ENCODE results near the gene ARHGEF7. TPM values are rescaled to one million over a fixed set of nuclear protein-coding genes. Genes with fewer than 3 reads are reported as not detected.
A peak's percentile ranks its signal among the peaks of the same experiment; 100 is the strongest.

Gene ARHGEF7
- total RNA-seq, 2 donors from 2014 or later: 49.5 to 53.5 TPM

GRCh38 chr13:111248822-111249221 lies 133.7 kb downstream of the ARHGEF7 start:
- H3K4me1 ChIP-seq (ENCODE audit: control insufficient read depth, insufficient read depth, low read length): peaks cover 13% of the 10 kb centered on the region
- no peaks in the 10 kb centered on the region for H3K9me3 ChIP-seq (ENCODE audit: control insufficient read depth, low read length)
- no peak overlapping the region for H3K4me3 ChIP-seq (ENCODE audit: low read length)
- H3K4me1 Mint-ChIP-seq: peaks cover 20% of the 10 kb centered on the region
- H3K9ac ChIP-seq (ENCODE audit: extremely low read depth, low read length, poor library complexity, severe bottlenecking): no peak overlapping the region
- H3K36me3 Mint-ChIP-seq (ENCODE audit: low read depth): peaks cover 52% of the 10 kb centered on the region
- H3K36me3 ChIP-seq (ENCODE audit: control insufficient read depth, insufficient read depth, low read length): peaks cover 40% of the 10 kb centered on the region
- H3K27ac Mint-ChIP-seq: no peak overlapping the region
- 90 to 93% methylated on average over 2 to 3 of the region's 3 CpGs for WGBS, 2 experiments (ENCODE audit: insufficient coverage in 1 of 2, insufficient read length in 1 of 2)
- DNase-seq: no peak
- H3K9me3 Mint-ChIP-seq: no peaks in the 10 kb centered on the region
- no peak overlapping the region for H3K27ac ChIP-seq (ENCODE audit: low read depth, low read length)
- H3K27me3 ChIP-seq (ENCODE audit: control insufficient read depth, insufficient read depth, low read length, poor library complexity, severe bottlenecking): no peaks in the 10 kb centered on the region
- no peak overlapping the region for H3K4me3 Mint-ChIP-seq
- H3K27me3 Mint-ChIP-seq (ENCODE audit: insufficient read depth): no peaks in the 10 kb centered on the region
- TF ChIP-seq, protein P1, sequence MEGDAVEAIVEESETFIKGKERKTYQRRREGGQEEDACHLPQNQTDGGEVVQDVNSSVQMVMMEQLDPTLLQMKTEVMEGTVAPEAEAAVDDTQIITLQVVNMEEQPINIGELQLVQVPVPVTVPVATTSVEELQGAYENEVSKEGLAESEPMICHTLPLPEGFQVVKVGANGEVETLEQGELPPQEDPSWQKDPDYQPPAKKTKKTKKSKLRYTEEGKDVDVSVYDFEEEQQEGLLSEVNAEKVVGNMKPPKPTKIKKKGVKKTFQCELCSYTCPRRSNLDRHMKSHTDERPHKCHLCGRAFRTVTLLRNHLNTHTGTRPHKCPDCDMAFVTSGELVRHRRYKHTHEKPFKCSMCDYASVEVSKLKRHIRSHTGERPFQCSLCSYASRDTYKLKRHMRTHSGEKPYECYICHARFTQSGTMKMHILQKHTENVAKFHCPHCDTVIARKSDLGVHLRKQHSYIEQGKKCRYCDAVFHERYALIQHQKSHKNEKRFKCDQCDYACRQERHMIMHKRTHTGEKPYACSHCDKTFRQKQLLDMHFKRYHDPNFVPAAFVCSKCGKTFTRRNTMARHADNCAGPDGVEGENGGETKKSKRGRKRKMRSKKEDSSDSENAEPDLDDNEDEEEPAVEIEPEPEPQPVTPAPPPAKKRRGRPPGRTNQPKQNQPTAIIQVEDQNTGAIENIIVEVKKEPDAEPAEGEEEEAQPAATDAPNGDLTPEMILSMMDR (conservative IDR thresholded peaks at IDR 0.05): no peak

- Mint-ChIP-seq H3K36me3 (ENCODE audit: low read depth) (peaks cover 46% of the 10 kb centered on the region), H3K4me3 (no peak overlapping the region), H3K4me1 (peaks cover 20% of the 10 kb centered on the region), H3K9me3 (no peaks in the 10 kb centered on the region), H3K27me3 (ENCODE audit: insufficient read depth) (no peaks in the 10 kb centered on the region), H3K27ac (peak overlapping the region; percentile 27)
- Histone ChIP-seq H3K27ac (ENCODE audit: low read depth, low read length) (peak overlapping the region; percentile 61), H3K27me3 (ENCODE audit: control insufficient read depth, insufficient read depth, low read length, poor library complexity, severe bottlenecking) (no peaks in the 10 kb centered on the region), H3K9me3 (ENCODE audit: control insufficient read depth, low read length) (no peaks in the 10 kb centered on the region), H3K4me1 (ENCODE audit: control insufficient read depth, insufficient read depth, low read length) (peaks cover 13% of the 10 kb centered on the region), H3K9ac (ENCODE audit: extremely low read depth, low read length, poor library complexity, severe bottlenecking) (no peak overlapping the region), H3K36me3 (ENCODE audit: control insufficient read depth, insufficient read depth, low read length) (peaks cover 31% of the 10 kb centered on the region), H3K4me3 (ENCODE audit: low read length) (no peak overlapping the region)
- no peak for DNase-seq
- 94 to 96% methylated on average over 9 to 12 of the region's 12 CpGs for WGBS, 2 experiments (ENCODE audit: insufficient coverage in 1 of 2, insufficient read length in 1 of 2)
- TF ChIP-seq, protein P1 (conservative IDR thresholded peaks at IDR 0.05): no peak
Observed at GRCh38 chr13:111249637-111250360, 134.7 kb downstream of the ARHGEF7 start.

- peaks cover 36% of the 10 kb centered on the region for H3K36me3 Mint-ChIP-seq (ENCODE audit: low read depth)
- Histone ChIP-seq H3K27me3 (ENCODE audit: control insufficient read depth, insufficient read depth, low read length, poor library complexity, severe bottlenecking) (no peaks in the 10 kb centered on the region), H3K9ac (ENCODE audit: extremely low read depth, low read length, poor library complexity, severe bottlenecking) (no peak overlapping the region), H3K36me3 (ENCODE audit: control insufficient read depth, insufficient read depth, low read length) (peaks cover 21% of the 10 kb centered on the region), H3K4me1 (ENCODE audit: control insufficient read depth, insufficient read depth, low read length) (peaks cover 20% of the 10 kb centered on the region), H3K27ac (ENCODE audit: low read depth, low read length) (no peak overlapping the region), H3K4me3 (ENCODE audit: low read length) (no peak overlapping the region), H3K9me3 (ENCODE audit: control insufficient read depth, low read length) (no peaks in the 10 kb centered on the region)
- no peaks in the 10 kb centered on the region for H3K9me3 Mint-ChIP-seq
- TF ChIP-seq, protein P1 (conservative IDR thresholded peaks at IDR 0.05): no peak
- no peak overlapping the region for H3K4me3 Mint-ChIP-seq
- H3K27me3 Mint-ChIP-seq (ENCODE audit: insufficient read depth): no peaks in the 10 kb centered on the region
- H3K4me1 Mint-ChIP-seq: peaks cover 27% of the 10 kb centered on the region
- no peak for DNase-seq
- peak overlapping the region; percentile 40 for H3K27ac Mint-ChIP-seq
- 96 to 97% methylated on average over 3 to 4 of the region's 4 CpGs for WGBS, 2 experiments (ENCODE audit: insufficient coverage in 1 of 2, insufficient read length in 1 of 2)
Observed at GRCh38 chr13:111251646-111252445, 136.7 kb downstream of the ARHGEF7 start.
